Bone marrow (tissue), 2 donors: ENCODE results near the gene RNF26.

Experiments used
- DNase-seq, 2 donors: peaks; one replicate each; lab custom pipeline; 2025; lab: John Stamatoyannopoulos, UW

The RNF26 gene

GRCh38 chr11:119334174-119334930, at the start of gene RNF26:
Gene RNF26 (plus strand): TSS chr11:119334527. CDS start chr11:119335123, 596 bp downstream.
- DNase-seq: peak; percentile 86 to 97

- DNase-seq: no peak
Observed at GRCh38 chr11:119285431-119285830, 48.9 kb upstream of the RNF26 start.

DNA sequence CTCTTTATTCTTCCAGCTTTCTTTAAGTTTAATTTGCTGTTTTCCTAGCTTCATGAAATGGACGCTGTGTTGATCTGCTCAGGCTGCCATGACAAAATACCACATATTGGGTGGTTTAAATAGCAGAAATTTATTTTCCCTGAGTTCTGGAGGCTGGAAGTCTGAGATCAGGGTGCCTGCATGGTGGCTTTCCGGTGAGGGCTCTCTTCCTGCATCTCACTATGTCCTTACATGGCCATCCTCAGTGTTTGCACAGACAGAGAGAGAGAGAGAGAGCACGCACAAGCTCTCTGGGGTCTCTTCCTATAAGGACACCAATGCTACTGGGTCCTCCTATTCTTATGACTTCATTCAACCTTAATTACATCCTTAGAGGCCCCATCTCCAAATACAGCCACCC, 46.1 kb upstream of the RNF26 start:
- DNase-seq: no peak

GRCh38 chr11:119290894-119291497, 43.3 kb upstream of the RNF26 start:
- DNase-seq: no peak

- no peak for DNase-seq
Observed at GRCh38 chr11:119293461-119293860, 40.9 kb upstream of the RNF26 start.

DNA sequence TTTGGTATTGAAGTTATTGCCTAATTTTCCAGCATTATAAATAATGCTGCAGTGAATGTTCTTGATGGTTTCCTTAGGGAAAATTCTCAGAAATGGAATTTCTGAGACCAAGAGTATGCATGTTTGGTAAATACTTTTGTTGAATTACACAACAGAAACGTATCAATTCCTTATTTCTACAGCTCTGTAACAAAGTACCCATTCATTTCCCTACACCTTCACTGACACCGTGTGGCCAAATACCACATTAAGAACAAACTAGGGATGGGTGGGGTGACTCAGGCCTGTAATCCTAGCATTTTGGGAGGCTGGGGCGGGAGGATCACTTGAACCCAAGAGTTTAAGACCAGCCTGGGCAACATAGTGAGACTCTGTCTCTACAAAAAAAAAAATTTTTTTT, 39.1 kb upstream of the RNF26 start:
- no peak for DNase-seq

DNA sequence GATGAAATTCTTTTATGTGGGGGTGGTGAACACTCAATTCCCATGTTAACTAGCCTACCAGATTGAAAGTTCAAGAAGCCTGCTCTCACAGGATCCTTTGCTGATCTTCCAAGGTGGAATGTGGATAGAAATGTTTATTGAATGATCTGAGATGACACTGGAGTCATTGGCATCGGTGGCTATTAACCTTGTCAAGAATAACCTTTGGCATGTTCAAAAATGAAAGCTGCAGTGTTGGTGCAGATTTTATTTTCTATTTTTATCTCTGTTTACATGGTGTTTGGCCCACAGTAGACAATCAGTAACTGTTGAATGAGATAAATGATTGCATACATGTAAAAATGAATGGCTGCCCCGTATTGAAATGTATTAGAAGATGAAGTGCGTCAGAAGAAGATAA, 36.4 kb upstream of the RNF26 start:
- no peak for DNase-seq

- DNase-seq: no peak
Observed at GRCh38 chr11:119298726-119299125, 35.6 kb upstream of the RNF26 start.

GRCh38 chr11:119299416-119299815, 34.9 kb upstream of the RNF26 start:
- DNase-seq: no peak

- no peak for DNase-seq
Observed at GRCh38 chr11:119300198-119300964, 33.9 kb upstream of the RNF26 start.

GRCh38 chr11:119303227-119303718, 31.1 kb upstream of the RNF26 start:
- no peak for DNase-seq

DNA sequence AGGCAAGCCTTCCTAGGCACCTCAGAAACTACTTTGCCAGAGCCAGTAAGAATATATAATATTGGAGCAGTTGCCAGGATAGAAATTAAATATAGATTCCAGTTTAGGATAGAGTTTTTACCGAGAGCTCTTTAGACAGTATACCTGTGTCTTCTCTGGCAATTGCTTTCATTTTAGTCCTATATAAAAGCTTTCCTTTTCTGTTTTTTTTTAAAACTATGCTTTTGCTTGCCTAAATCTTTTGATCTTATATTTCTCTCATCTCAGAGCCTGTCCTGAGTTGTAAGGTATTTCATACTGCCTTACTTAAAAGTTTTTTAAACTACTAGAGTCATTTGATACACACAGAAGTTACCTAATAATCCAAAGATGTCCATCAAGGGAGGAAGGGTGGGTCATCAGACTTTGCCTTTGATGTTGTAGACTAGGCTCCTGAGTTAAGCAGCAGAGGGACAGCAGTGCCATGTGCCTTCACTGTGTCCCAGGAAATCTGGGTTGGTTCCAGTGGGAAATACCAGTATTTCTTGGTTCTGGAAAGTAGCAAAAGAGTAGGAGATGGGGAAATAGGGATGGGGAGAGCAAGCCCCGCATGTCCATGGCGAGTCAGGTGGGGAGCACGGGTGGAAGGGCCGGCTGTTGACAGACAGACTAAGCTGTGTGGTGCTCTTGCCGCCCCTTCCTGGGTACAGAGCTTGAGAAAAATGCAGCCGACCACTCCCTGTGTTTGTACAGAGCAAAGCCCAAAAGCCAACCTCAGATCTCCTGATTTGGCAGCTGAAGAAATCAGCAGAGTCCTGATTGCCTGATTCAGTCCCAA, 28.6 kb upstream of the RNF26 start:
- DNase-seq: no peak

GRCh38 chr11:119306373-119306890, 27.9 kb upstream of the RNF26 start:
- no peak for DNase-seq

- DNase-seq: no peak
Observed at GRCh38 chr11:119307219-119307618, 27.1 kb upstream of the RNF26 start.

DNA sequence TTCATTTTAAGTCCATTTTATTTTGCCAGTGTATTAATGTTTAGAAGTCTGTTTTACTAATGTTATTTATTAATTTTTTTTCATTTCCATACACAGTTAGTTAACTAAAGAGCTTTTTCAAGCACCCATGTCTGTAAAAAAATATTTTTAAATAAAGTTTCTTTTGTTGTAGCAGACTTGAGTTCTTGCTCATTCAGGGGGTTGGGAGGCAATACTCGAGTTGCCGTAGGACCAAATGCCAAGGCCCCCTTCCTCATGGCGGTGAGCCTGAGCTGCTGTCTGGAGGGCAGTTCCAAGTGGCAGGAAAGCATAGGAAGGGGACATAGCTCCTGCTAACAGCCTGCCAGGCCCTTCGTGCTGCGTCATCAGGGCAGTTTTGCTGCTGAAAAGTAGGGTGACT, 26.4 kb upstream of the RNF26 start:
- no peak for DNase-seq

DNA sequence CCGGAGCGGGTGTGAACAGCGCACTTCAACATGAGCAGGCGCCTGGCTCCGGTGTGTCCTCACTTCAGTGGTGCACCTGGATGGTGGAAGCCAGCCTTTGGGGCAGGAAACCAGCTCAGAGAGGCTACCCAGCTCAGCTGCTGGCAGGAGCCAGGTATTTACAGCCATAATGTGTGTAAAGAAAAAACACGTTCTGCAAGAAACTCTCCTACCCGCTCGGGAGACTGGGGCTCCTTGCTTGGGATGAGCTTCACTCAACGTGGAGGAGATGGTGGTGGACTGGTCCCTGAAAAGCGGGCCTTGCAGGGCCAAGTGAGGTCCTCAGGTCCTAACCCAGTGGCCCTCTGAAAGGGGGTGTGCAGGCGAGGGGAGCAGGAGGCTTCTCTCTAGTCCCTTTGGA, 24.9 kb upstream of the RNF26 start:
- DNase-seq: no peak

DNA sequence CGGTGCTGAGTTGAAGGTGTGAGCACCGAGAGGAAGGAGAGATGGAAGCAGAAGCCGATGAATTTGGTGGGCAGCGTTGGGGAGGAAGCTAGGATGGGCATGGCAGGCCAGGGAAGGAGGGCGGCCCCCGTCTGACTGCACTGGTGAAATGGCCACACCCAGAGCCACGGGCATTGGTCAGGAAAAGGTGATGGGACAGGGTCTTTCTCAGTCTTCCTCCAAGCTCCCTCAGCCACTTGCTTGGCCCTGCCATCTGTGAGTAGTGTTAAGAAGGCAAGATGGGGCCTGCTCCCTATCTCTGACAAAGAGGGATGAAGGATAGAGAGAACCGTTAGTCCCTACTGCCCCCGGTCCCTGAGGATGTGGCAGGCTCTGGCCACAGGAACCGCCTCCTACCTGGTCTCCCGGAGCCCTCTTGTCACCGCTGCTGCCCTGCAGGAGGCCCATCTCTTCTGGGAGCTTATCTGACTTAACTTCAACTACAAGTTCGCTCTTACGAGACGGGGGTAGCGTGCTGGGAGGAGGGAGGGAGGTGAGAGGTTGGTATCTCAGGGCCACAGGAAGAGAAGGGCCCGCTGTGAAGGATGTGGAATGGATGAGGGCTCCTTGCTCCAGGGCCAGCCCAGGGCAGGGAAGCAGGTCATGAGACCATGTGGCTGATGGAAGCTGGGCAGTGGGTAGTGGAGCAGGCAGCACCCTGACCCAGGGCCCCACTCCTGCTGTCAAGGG, 24.2 kb upstream of the RNF26 start:
- no peak for DNase-seq

- DNase-seq: no peak
Observed at GRCh38 chr11:119310682-119311052, 23.7 kb upstream of the RNF26 start.

- DNase-seq: no peak
Observed at GRCh38 chr11:119314726-119315125, 19.6 kb upstream of the RNF26 start.

- DNase-seq: peak in 1 of 2 donors; percentile 13
Observed at GRCh38 chr11:119315131-119316015, 19.0 kb upstream of the RNF26 start.
